Right lobe of liver (tissue), 6 donors: Measurements from ENCODE around the gene IL1R1. TPM values are rescaled to one million over a fixed set of nuclear protein-coding genes. Genes with fewer than 3 reads are reported as not detected.
A peak's percentile ranks its signal among the peaks of the same experiment; 100 is the strongest.

ENCODE experiments used
- ATAC-seq, 4 donors: fragments of 200-7000 bp; cut with Tn5 transposase; one replicate each; pipeline ENCODE4 v1.9.1; 2020; ENCODE audit warnings: mild to moderate bottlenecking in 4 of 4, moderate library complexity in 4 of 4
- DNase-seq, 3 donors: peaks; one replicate each; pipeline ENCODE4 v3.0.0-alpha.2; 2020
- H3K27ac ChIP-seq, 3 donors: fragments of 200-600 bp; one replicate each; pipeline ENCODE4 v1.8.0; 2022
- H3K27me3 ChIP-seq, 2 donors: fragments of 200-600 bp; one replicate each; pipeline ENCODE4 v1.8.0; 2022
- H3K36me3 ChIP-seq, 4 donors: fragments of 200-600 bp; sonication (generic) in 1 of 4; one replicate each; pipeline versions ENCODE4 v1.5.1 to v1.8.0; 2017 to 2022; ENCODE audit warnings: control low read depth in 1 of 4
- H3K4me1 ChIP-seq, 4 donors: fragments of 200-600 bp; sonication (generic) in 1 of 4; one replicate each; pipeline versions ENCODE4 v1.5.1 to v1.8.0; 2017 to 2022; ENCODE audit warnings: control low read depth in 1 of 4
- H3K4me3 ChIP-seq, 3 donors: fragments of 200-600 bp; one replicate each; pipeline ENCODE4 v1.8.0; 2022
- H3K9me3 ChIP-seq, 4 donors: fragments of 200-600 bp; sonication (generic) in 1 of 4; one replicate each; pipeline versions ENCODE4 v1.5.1 to v1.8.0; 2017 to 2022; ENCODE audit warnings: control low read depth in 1 of 4
- CTCF ChIP-seq, 4 donors: fragments of 200-600 bp in 3 of 4; fragments of 450-650 bp in 1 of 4; IDR thresholded peaks; one replicate each; pipeline versions ENCODE4 v1.5.1 to v1.8.0; 2016 to 2022; ENCODE audit warnings: antibody characterized with exemption in 4 of 4, mild to moderate bottlenecking in 2 of 4
- POLR2A ChIP-seq: fragments of 450-650 bp; IDR thresholded peaks from one replicate; pipeline ENCODE4 v1.6.1; 2017; ENCODE audit warnings: antibody characterized with exemption, mild to moderate bottlenecking
- WGBS: methylation state at CpG from one replicate; pipeline ENCODE4 v1.1.6; 2018; ENCODE audit warnings: low coverage, low lambda C conversion rate; ENCODE audit not compliant: insufficient coverage; ENCODE audit errors: missing lambda C conversion rate; 5-methylcytosine and 5-hydroxymethylcytosine counted together
- intact Hi-C, 2 donors: fragments of 100-400 bp; cut with DNase I; formaldehyde crosslinking; loops; one replicate each; pipeline versions ENCODE4 v1.11.2 to v1.14.1; 2022
- total RNA-seq, 6 experiments: library from RNA; depleted of rRNA in 2 of 6; stranded (reverse); fragments of >200 nt in 2 of 6; fragmentation: NEBNext Ultra II Directional in 3 of 6; extraction: Animal tissue kit (Norgen Biotek cat#: 25700) in 3 of 6; gene quantifications; one replicate each; pipeline versions ENCODE4 v1.1.0 to v1.2.4, GENCODE V29; 2016 to 2023
- donor health status: DM: no; HTN: yes; CAD: no.
- donor health status: DM: no; HTN: no; CAD: no.
- donor health status: DM: no; HTN: no; CAD: no.
- donor health status: DM: no; HTN: yes; CAD: no.
- donor health status: DM: no; HTN: yes; CAD: no.

The IL1R1 gene
- total RNA-seq, 6 experiments from 2014 or later: 40.8 to 67.6 (median 52.2) TPM

DNA sequence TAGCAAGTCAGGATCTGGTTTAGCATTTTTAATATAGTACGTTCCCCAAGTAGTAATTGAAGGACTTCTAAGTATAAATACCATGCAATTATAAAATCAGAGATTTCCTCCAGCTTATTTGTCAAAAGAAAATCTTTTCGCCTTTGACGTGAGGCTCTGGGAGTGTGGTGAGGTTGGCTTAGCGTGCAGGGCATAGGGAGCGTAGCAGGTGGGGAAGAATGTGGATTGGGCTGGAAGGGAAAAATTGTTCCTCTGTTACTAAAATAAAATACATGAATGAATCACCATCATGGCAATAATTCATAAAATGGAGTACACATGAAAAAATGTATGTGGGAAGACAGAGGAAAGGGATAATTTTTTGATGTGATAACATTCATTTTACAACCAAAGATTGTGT lies 38.8 kb downstream of the IL1R1 start:
- Histone ChIP-seq H3K27ac (no peak overlapping the region), H3K9me3 (no peaks in the 10 kb centered on the region), H3K4me1 (no peaks in the 10 kb centered on the region), H3K4me3 (no peak overlapping the region), H3K36me3 (peaks cover 0 to 15% (median 7%) of the 10 kb centered on the region in 4 donors), H3K27me3 (no peaks in the 10 kb centered on the region)
- intact Hi-C loops: loop anchor here in 1 of 2 donors (10.0 kb wide), 1 partner anchor 53 kb away; no protein-coding TSS in a partner anchor
- 91% methylated on average over 5 of the region's 5 CpGs for WGBS
- DNase-seq (no peak), ATAC-seq (no peak)
- TF ChIP-seq CTCF (IDR thresholded peaks at IDR 0.05) (no peak), POLR2A (no peak)

- DNase-seq: no peak
- Histone ChIP-seq H3K9me3 (no peaks in the 10 kb centered on the region), H3K36me3 (peaks cover 0 to 8% (median 1%) of the 10 kb centered on the region in 4 donors), H3K27me3 (no peaks in the 10 kb centered on the region), H3K4me1 (no peaks in the 10 kb centered on the region), H3K4me3 (no peak overlapping the region), H3K27ac (no peak overlapping the region)
- TF ChIP-seq POLR2A: no peak
- no peak for TF ChIP-seq CTCF (IDR thresholded peaks at IDR 0.05)
- 56% methylated on average over 6 of the region's 7 CpGs for WGBS
- ATAC-seq: no peak
- intact Hi-C loops: loop anchor here in 1 of 2 donors (10.0 kb wide), 1 partner anchor 53 kb away; no protein-coding TSS in a partner anchor
Measured at GRCh38 chr2:102181919-102182635, 39.5 kb downstream of the IL1R1 start.

- Histone ChIP-seq H3K4me1 (no peaks in the 10 kb centered on the region), H3K36me3 (no peaks in the 10 kb centered on the region), H3K27me3 (no peaks in the 10 kb centered on the region), H3K27ac (peak overlapping the region in 1 of 3 donors; percentile 28), H3K9me3 (no peaks in the 10 kb centered on the region), H3K4me3 (no peak overlapping the region)
- no peak for DNase-seq
- 52% methylated on average over 2 of the region's 2 CpGs for WGBS
- no peak for ATAC-seq
- intact Hi-C loops: loop anchor here in 1 of 2 donors (10.0 kb wide), 1 partner anchor 51 kb away; no protein-coding TSS in a partner anchor
- TF ChIP-seq POLR2A (no peak), CTCF (IDR thresholded peaks at IDR 0.05) (no peak)
Measured at GRCh38 chr2:102184018-102184417, 41.5 kb downstream of the IL1R1 start.

DNA sequence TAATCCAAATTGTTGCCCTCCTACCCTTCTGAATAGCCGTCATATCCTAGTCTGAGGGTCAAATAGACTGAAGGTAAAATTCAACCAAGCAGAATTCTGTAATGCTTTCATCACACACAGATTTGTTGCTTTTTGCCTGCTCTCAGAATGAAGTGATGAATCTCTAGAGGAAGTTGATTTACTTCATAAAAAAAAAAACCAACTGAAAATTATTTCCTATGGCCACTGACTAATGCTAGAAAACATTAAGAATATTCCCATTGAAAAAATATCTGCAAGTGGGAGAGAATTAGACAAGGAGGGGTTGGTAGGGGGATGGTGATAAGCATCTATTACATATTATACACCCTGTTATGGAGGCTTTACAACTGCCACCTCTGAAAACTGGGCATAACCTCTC lies 42.0 kb downstream of the IL1R1 start:
- intact Hi-C loops: loop anchor here in 1 of 2 donors (10.0 kb wide), 1 partner anchor 50 kb away; no protein-coding TSS in a partner anchor
- TF ChIP-seq CTCF (IDR thresholded peaks at IDR 0.05) (no peak), POLR2A (no peak)
- 79% methylated on average over 1 of the region's 1 CpG for WGBS
- Histone ChIP-seq H3K27me3 (no peaks in the 10 kb centered on the region), H3K27ac (peak overlapping the region in 1 of 3 donors; percentile 28), H3K4me3 (no peak overlapping the region), H3K36me3 (no peaks in the 10 kb centered on the region), H3K9me3 (no peaks in the 10 kb centered on the region), H3K4me1 (no peaks in the 10 kb centered on the region)
- no peak for ATAC-seq
- no peak for DNase-seq
